GM06990 (cell line): ENCODE data around the gene MICAL3.

ENCODE experiments used
- DNase-seq: peaks from one replicate; pipeline ENCODE4 v3.0.0-alpha.2; 2011; ENCODE audit not compliant: insufficient read length; ENCODE audit errors: extremely low read depth
- H3K27me3 ChIP-seq: replicated peaks from 2 replicates; pipeline ENCODE4 v1.6.0; 2011; ENCODE audit warnings: low read length; ENCODE audit not compliant: control insufficient read depth, insufficient read depth
- H3K36me3 ChIP-seq: 2 replicates; pipeline ENCODE4 v1.5.1; 2011; ENCODE audit warnings: low read length; ENCODE audit not compliant: control insufficient read depth, insufficient read depth
- H3K4me3 ChIP-seq: replicated peaks from 2 replicates; pipeline ENCODE4 v1.5.1; 2011; ENCODE audit warnings: low read depth, mild to moderate bottlenecking, control low read depth, low read length
- CTCF ChIP-seq: IDR thresholded peaks from 2 replicates; pipeline ENCODE4 v1.5.1; 2011; ENCODE audit warnings: low read length, control low read depth, mild to moderate bottlenecking, inconsistent platforms; ENCODE audit not compliant: insufficient read depth, poor library complexity, severe bottlenecking

The MICAL3 gene

GRCh38 chr22:17873116-17873515, 151.2 kb downstream of the MICAL3 start:
- no peaks in the 10 kb centered on the region for H3K27me3 ChIP-seq
- TF ChIP-seq CTCF: no peak
- no peak overlapping the region for H3K4me3 ChIP-seq
- DNase-seq: no peak
- peaks cover 3% of the 10 kb centered on the region for H3K36me3 ChIP-seq

GRCh38 chr22:17872471-17872870, 151.9 kb downstream of the MICAL3 start:
- no peaks in the 10 kb centered on the region for H3K27me3 ChIP-seq
- H3K36me3 ChIP-seq: peaks cover 3% of the 10 kb centered on the region
- TF ChIP-seq CTCF: no peak
- no peak overlapping the region for H3K4me3 ChIP-seq
- DNase-seq: no peak

GRCh38 chr22:17871726-17872458, 152.5 kb downstream of the MICAL3 start:
- no peaks in the 10 kb centered on the region for H3K27me3 ChIP-seq
- no peak overlapping the region for H3K4me3 ChIP-seq
- DNase-seq: no peak
- TF ChIP-seq CTCF: no peak
- peaks cover 3% of the 10 kb centered on the region for H3K36me3 ChIP-seq

GRCh38 chr22:17870407-17870806, 154.0 kb downstream of the MICAL3 start:
- DNase-seq: no peak
- Histone ChIP-seq H3K27me3 (no peaks in the 10 kb centered on the region), H3K4me3 (no peak overlapping the region), H3K36me3 (peaks cover 3% of the 10 kb centered on the region)
- TF ChIP-seq CTCF: no peak

GRCh38 chr22:17869285-17870096, 154.9 kb downstream of the MICAL3 start:
- no peaks in the 10 kb centered on the region for H3K27me3 ChIP-seq
- H3K36me3 ChIP-seq: peaks cover 3% of the 10 kb centered on the region
- DNase-seq: no peak
- no peak overlapping the region for H3K4me3 ChIP-seq
- no peak for TF ChIP-seq CTCF
